Heart right ventricle (tissue), 16 donors: Measurements from ENCODE around the gene PASK. TPM values are rescaled to one million over a fixed set of nuclear protein-coding genes. Genes with fewer than 3 reads are reported as not detected.

Experiments used
- ATAC-seq, 8 donors: fragments of 200-7000 bp; cut with Tn5 transposase; one replicate each; pipeline ENCODE4 v1.9.1; 2020; ENCODE audit warnings: mild to moderate bottlenecking in 8 of 8, moderate library complexity in 8 of 8, moderate number of reproducible peaks in 1 of 8
- DNase-seq, 2 donors: peaks; one replicate each; pipeline ENCODE4 v3.0.0-alpha.2; 2020
- H3K27ac ChIP-seq, 10 donors: fragments of 200-600 bp; sonication (generic) in 2 of 10; one replicate each; pipeline versions ENCODE4 v1.5.0 to v1.8.0; 2020 to 2022; ENCODE audit warnings: mild to moderate bottlenecking in 3 of 10
- H3K27me3 ChIP-seq, 7 donors: fragments of 200-600 bp; one replicate each; pipeline ENCODE4 v1.8.0; 2021 to 2022; ENCODE audit warnings: mild to moderate bottlenecking in 2 of 7
- H3K36me3 ChIP-seq, 9 donors: fragments of 200-600 bp; sonication (generic) in 1 of 9; one replicate each; pipeline versions ENCODE4 v1.5.0 to v1.8.0; 2020 to 2022; ENCODE audit warnings: mild to moderate bottlenecking in 2 of 9
- H3K4me1 ChIP-seq, 9 donors: fragments of 200-600 bp; sonication (generic) in 1 of 9; one replicate each; pipeline versions ENCODE4 v1.5.0 to v1.8.0; 2020 to 2022; ENCODE audit warnings: mild to moderate bottlenecking in 4 of 9
- H3K4me3 ChIP-seq, 10 donors: fragments of 200-600 bp; sonication (generic) in 2 of 10; one replicate each; pipeline versions ENCODE4 v1.5.0 to v1.8.0; 2020 to 2022; ENCODE audit warnings: mild to moderate bottlenecking in 7 of 10, moderate library complexity in 2 of 10
- H3K9me3 ChIP-seq, 11 donors: fragments of 200-600 bp in 10 of 11; sonication (generic) in 2 of 11; one replicate each; pipeline versions ENCODE4 v1.5.0 to v1.8.0; 2013 to 2022; ENCODE audit warnings: mild to moderate bottlenecking in 2 of 11, control low read depth in 1 of 11, moderate library complexity in 1 of 11
- WGBS, 2 donors: extraction: QIAGEN DNeasy Blood & Tissue Kit; methylation state at CpG; one replicate each; pipeline ENCODE4 v1.1.7; 2013; ENCODE audit warnings: inconsistent platforms in 1 of 2; 5-methylcytosine and 5-hydroxymethylcytosine counted together
- intact Hi-C, 10 donors: fragments of 100-400 bp; cut with DNase I; formaldehyde crosslinking; loops; one replicate each; pipeline versions ENCODE4 v1.11.1 to v1.14.2; 2022
- polyA plus RNA-seq, 2 donors: library from polyadenylated mRNA; stranded (reverse); fragments of 200-250 nt; gene quantifications; one replicate each; pipeline ENCODE4 v1.2.3, GENCODE V29; 2013
- total RNA-seq, 10 donors: library from RNA; stranded (reverse); fragmentation: NEBNext Ultra II Directional in 3 of 10; extraction: Animal tissue kit (Norgen Biotek cat#: 25700) in 3 of 10; gene quantifications; one replicate each; pipeline versions ENCODE4 v1.2.1 to v1.2.4, GENCODE V29; 2021 to 2023
- TF ChIP-seq, protein P1 (sequence below), 9 donors: fragments of 200-600 bp; sonication (generic) in 2 of 9; IDR thresholded peaks; one replicate each; pipeline versions ENCODE4 v1.5.0 to v1.8.0; 2021 to 2022; ENCODE audit warnings: antibody characterized with exemption in 9 of 9, mild to moderate bottlenecking in 5 of 9, moderate library complexity in 1 of 9
- donor health status: Arrhythmogenic right ventricular cardiomyopathy.
- donor health status: ischemic (EF 13 %, LVEDD 7.1; RV severe dilation, severe dysfunction).
- donor health status: healthy with polysubstance abuse.
- donor health status: DM: no; HTN: yes; CAD: no.
- donor health status: DM: no; HTN: no; CAD: no.
- donor health status: ischemic (EF 25% LVEDD 6.9; RV normal size, moderate dysfunction).
- donor health status: ischemic (EF 25% LVEDD 5.7; RV mildly dilated, moderate dysfunction).
- donor health status: healthy.
- donor health status: DM: yes; HTN: yes; CAD: no.
- donor health status: Ischemic cardiomyopathy.
- donor health status: ischemic (EF 35%, LVEDD 5.7; RV mildly dilated, moderate dysfunction).
- donor health status: nonischemic (EF 11% LVEDD 7.7; RV severe dilation, severe dysfunction).
- donor health status: DM: yes; HTN: yes; CAD: no.
- donor health status: PGD.
- donor health status: ischemic (EF 29% LVEDD 5.4; RV normal size, mild dysfunction).
- donor health status: nonischemic (EF 23%, LVEDD 6.1; RV moderate dilation, normal function).

The PASK gene
- total and polyA plus RNA-seq, 12 donors: 0.93 to 4.5 (median 1.5) TPM

DNA sequence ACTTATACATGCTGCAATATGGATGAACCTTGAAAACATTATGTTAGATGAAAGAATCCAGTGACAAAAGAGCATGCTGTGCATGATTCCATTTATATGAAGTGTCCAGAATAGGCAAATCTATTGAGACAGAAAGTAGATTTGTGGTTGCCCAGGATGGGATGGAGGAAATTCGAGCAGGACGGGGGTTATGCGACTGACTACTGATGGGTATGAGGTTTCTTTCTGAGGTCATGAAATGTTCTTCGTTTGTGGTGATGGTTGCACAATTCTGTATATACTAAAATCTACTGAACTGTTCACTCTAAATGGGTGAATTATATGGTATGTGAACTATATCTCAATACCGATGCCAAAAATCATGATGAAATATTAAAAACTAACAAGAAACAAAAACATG, 28.3 kb downstream of the PASK start:
- WGBS, 2 donors: 93 to 94% methylated on average over 5 of the region's 5 CpGs

DNA sequence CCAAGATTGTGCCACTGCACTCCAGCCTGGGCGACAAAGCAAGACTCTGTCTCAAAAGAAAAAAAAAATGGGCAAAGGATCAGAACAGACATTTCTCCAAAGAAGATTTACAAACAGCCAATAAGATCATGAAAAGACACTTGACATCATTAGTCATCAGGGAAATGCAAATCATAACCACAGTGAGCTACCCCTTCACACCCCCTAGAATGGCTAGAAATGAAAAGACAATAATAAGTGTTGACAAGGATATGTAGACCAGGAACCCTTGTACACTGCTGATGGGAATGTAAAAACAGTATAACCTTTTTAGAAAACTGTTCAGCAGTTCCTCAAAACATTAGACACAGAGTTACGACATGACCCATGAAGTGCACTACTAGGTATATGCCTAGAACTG, 28.8 kb downstream of the PASK start:
- intact Hi-C loops: no loop called here
- H3K4me1 ChIP-seq: no peaks in the 10 kb centered on the region
- TF ChIP-seq, protein P1, sequence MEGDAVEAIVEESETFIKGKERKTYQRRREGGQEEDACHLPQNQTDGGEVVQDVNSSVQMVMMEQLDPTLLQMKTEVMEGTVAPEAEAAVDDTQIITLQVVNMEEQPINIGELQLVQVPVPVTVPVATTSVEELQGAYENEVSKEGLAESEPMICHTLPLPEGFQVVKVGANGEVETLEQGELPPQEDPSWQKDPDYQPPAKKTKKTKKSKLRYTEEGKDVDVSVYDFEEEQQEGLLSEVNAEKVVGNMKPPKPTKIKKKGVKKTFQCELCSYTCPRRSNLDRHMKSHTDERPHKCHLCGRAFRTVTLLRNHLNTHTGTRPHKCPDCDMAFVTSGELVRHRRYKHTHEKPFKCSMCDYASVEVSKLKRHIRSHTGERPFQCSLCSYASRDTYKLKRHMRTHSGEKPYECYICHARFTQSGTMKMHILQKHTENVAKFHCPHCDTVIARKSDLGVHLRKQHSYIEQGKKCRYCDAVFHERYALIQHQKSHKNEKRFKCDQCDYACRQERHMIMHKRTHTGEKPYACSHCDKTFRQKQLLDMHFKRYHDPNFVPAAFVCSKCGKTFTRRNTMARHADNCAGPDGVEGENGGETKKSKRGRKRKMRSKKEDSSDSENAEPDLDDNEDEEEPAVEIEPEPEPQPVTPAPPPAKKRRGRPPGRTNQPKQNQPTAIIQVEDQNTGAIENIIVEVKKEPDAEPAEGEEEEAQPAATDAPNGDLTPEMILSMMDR (IDR thresholded peaks at IDR 0.05): no peak
- H3K27me3 ChIP-seq: no peaks in the 10 kb centered on the region
- no peak for ATAC-seq
- H3K36me3 ChIP-seq: peaks cover 0 to 4% (median 0%) of the 10 kb centered on the region in 9 donors
- DNase-seq: no peak
- no peak overlapping the region for H3K27ac ChIP-seq
- H3K9me3 ChIP-seq: peaks cover 0 to 8% (median 0%) of the 10 kb centered on the region in 11 donors
- 99 to 100% methylated on average over 2 of the region's 2 CpGs for WGBS, 2 donors
- no peak overlapping the region for H3K4me3 ChIP-seq

More for the DNA sequence above, 28.3 kb downstream of the PASK start:
- Histone ChIP-seq H3K36me3 (peaks cover 0 to 4% (median 0%) of the 10 kb centered on the region in 9 donors), H3K27ac (no peak overlapping the region), H3K4me3 (no peak overlapping the region), H3K9me3 (peaks cover 0 to 8% (median 0%) of the 10 kb centered on the region in 11 donors), H3K27me3 (no peaks in the 10 kb centered on the region), H3K4me1 (no peaks in the 10 kb centered on the region)
- TF ChIP-seq, protein P1 (IDR thresholded peaks at IDR 0.05): no peak
- ATAC-seq (no peak), DNase-seq (no peak)
- intact Hi-C loops: no loop called here

DNA sequence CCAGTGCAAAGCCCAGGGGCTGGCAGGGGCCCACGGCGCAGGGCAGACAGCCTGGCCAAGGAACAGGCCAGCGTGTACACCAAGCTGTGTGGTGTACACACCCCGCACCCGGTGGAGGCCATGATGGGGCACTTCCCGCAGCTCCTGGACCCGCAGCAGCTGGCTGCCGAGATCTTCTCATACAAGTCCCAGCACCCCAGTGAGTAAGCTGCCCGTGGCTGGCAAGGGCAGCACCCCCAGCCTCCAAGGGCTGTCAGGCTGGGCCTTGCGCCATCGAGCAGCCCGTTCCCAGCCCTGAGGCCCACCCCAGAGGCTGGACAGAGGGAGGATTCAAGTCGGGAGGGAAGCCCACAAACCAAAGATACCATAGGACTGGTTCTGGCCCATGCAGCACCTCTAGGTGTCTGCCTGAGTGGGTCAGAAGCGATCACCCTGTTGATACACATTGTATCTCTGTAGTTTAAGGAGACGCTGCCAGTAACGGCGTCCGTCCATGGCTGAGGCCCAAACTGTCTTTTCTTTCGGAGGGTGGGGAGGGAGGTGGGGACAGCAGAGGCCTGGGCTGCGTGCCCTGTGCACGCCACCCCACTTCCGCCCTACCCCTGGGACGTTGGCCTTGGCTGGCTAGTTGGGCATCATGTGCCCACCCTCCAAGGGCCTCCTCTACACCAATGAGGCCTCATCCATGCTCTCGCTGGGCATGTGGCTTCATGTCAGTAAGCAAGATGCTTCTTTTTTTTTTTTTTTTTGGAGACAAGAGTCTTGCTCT, 30.4 kb downstream of the PASK start:
- H3K9me3 ChIP-seq: peaks cover 0 to 8% (median 0%) of the 10 kb centered on the region in 11 donors
- DNase-seq (no peak), ATAC-seq (no peak)
- TF ChIP-seq, protein P1 (IDR thresholded peaks at IDR 0.05): no peak
- no peak overlapping the region for H3K27ac ChIP-seq
- H3K4me3 ChIP-seq: no peak overlapping the region
- H3K36me3 ChIP-seq: peaks cover 0 to 10% (median 0%) of the 10 kb centered on the region in 9 donors
- H3K27me3 ChIP-seq: no peaks in the 10 kb centered on the region
- no peaks in the 10 kb centered on the region for H3K4me1 ChIP-seq
- intact Hi-C loops: no loop called here
- 93 to 94% methylated on average over 24 of the region's 24 CpGs for WGBS, 2 donors

DNA sequence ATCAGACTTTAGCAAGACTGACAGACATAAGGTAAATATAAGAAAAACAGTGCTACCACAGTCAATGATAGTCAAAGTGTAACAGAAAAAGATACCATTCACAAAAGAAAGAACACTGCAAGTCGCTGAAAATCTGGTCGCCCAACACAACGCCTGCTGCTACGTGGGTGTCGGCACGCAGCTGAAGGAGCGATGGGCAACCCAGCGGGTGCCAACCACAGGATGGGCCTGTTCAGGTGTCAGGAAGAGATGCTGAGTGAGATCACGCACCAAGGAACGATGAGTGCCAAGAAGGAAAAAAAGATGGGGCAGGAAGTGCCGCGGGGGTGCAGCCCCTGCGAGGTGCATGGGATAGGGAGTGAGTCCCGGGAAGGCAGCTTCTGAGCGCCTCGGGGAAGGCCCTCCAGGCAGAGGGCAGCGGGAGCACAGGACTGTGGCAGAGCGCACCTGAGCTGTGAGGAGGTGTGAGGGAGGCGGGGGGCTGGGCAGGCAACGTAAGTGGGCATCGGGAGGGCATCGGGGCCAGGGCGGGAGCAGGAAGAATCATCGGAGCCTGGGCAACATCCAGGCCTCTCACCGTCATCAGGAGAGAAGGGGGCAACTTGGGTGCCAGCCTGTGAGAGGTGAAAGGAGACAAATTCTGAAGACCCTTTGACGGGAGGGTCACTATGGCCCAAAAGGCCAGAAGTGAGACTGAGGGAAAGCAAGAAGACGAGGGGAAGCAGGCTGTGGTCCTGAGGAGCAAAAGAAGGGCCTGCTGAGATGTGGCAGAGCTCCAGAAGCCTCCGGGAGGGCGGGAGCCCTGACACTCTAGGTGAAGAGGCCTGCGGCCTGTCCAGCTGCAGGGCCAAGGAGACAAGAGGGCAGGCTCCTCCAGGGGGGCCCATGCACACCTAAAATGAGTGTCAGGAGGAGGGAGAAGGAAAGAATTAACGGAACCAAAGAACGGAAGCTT, 32.4 kb downstream of the PASK start:
- TF ChIP-seq, protein P1 (IDR thresholded peaks at IDR 0.05): no peak
- intact Hi-C loops: no loop called here
- Histone ChIP-seq H3K27me3 (no peaks in the 10 kb centered on the region), H3K9me3 (peaks cover 0 to 8% (median 0%) of the 10 kb centered on the region in 11 donors), H3K4me3 (no peak overlapping the region), H3K4me1 (no peaks in the 10 kb centered on the region), H3K27ac (no peak overlapping the region), H3K36me3 (peaks cover 0 to 10% (median 0%) of the 10 kb centered on the region in 9 donors)
- WGBS, 2 donors: 90 to 95% methylated on average over 32 of the region's 32 CpGs
- no peak for DNase-seq
- ATAC-seq: no peak
